Measurements from ENCODE around the gene ADGRG6.
A peak's percentile ranks its signal among the peaks of the same experiment; 100 is the strongest.

Gene ADGRG6

GRCh38 chr6:142309426-142309825 is 7.6 kb downstream of the ADGRG6 start:
- H3K27ac ChIP-seq (ENCODE audit: extremely low read depth, low read depth, low read length) = no peak overlapping the region
- ChIA-PET POLR2A (no interaction called here), CTCF (interaction anchor here (0.5 to 1.1 kb wide), 3 partner anchors 18 to 71 kb away, joined by 4 to 5 read pairs (median 4); no protein-coding TSS in a partner anchor)

GRCh38 chr6:142313284-142313683 is 11.5 kb downstream of the ADGRG6 start:
- Histone ChIP-seq H3K27ac (ENCODE audit: extremely low read depth, low read depth, low read length) (no peak overlapping the region), H3K4me1 (ENCODE audit: control insufficient read depth, insufficient read depth, low read length) (no peaks in the 10 kb centered on the region; the same call in 1 of the 2 replicates), H3K4me3 (ENCODE audit: low read depth, low read length) (no peak overlapping the region), H3K36me3 (ENCODE audit: control insufficient read depth in 2 of 2, insufficient read depth in 1 of 2, low read length in 2 of 2) (no peaks in the 10 kb centered on the region), H3K9me3 (ENCODE audit: control insufficient read depth, insufficient read depth, low read depth, low read length) (no peaks in the 10 kb centered on the region)
- TF ChIP-seq KLF7 (tag by site-specific recombination; IDR thresholded peaks at IDR 0.05; ENCODE audit: borderline replicate concordance) (no peak), ZBTB17 (tag by site-specific recombination; IDR thresholded peaks at IDR 0.05) (peak; percentile 84), ZNF664 (tag by site-specific recombination; IDR thresholded peaks at IDR 0.05) (no peak), ZNF501 (tag by site-specific recombination; IDR thresholded peaks at IDR 0.05) (no peak), PRDM1 (tag by site-specific recombination; IDR thresholded peaks at IDR 0.05) (peak; percentile 54), ZNF362 (tag by site-specific recombination; IDR thresholded peaks at IDR 0.05) (no peak), ZNF155 (tag by site-specific recombination; IDR thresholded peaks at IDR 0.05) (no peak), KLF10 (tag by site-specific recombination; IDR thresholded peaks at IDR 0.05) (no peak), ZBTB26 (tag by site-specific recombination; optimal IDR thresholded peaks at IDR 0.05) (no peak), ZBTB49 (tag by site-specific recombination; IDR thresholded peaks at IDR 0.05; ENCODE audit: low read depth) (no peak), BCL11B (tag by site-specific recombination; IDR thresholded peaks at IDR 0.05; ENCODE audit: low read depth) (no peak), ZBTB20 (tag by site-specific recombination; IDR thresholded peaks at IDR 0.05) (peak; percentile 87), ZNF600 (tag by site-specific recombination; IDR thresholded peaks at IDR 0.05) (peak; percentile 79), ZNF174 (tag by site-specific recombination; IDR thresholded peaks at IDR 0.05) (no peak)
- ChIA-PET CTCF (interaction anchor here (0.5 to 2.1 kb wide), 4 partner anchors 9 to 60 kb away, joined by 3 to 5 read pairs (median 4); no protein-coding TSS in a partner anchor), POLR2A (interaction anchor here (1.0 to 1.4 kb wide), 2 partner anchors 12 to 23 kb away, joined by 3 to 9 read pairs; partner anchors contain the start of gene ADGRG6)

More at GRCh38 chr6:142309426-142309825, 7.6 kb downstream of the ADGRG6 start:
- no peaks in the 10 kb centered on the region for H3K9me3 ChIP-seq (ENCODE audit: control insufficient read depth, insufficient read depth, low read depth, low read length)
- H3K4me3 ChIP-seq (ENCODE audit: low read depth, low read length) = no peak overlapping the region
- peaks cover 3% of the 10 kb centered on the region for H3K4me1 ChIP-seq (ENCODE audit: control insufficient read depth, insufficient read depth, low read length)
- TF ChIP-seq ZNF362 (tag by site-specific recombination; IDR thresholded peaks at IDR 0.05) (peak; percentile 70; the same call in 1 of the 2 replicates), ZBTB44 (tag by site-specific recombination; IDR thresholded peaks at IDR 0.05) (no peak)
- H3K36me3 ChIP-seq (ENCODE audit: control insufficient read depth in 2 of 2, insufficient read depth in 1 of 2, low read length in 2 of 2) = no peaks in the 10 kb centered on the region
